Measurements from ENCODE around the gene PIGT.

DNA sequence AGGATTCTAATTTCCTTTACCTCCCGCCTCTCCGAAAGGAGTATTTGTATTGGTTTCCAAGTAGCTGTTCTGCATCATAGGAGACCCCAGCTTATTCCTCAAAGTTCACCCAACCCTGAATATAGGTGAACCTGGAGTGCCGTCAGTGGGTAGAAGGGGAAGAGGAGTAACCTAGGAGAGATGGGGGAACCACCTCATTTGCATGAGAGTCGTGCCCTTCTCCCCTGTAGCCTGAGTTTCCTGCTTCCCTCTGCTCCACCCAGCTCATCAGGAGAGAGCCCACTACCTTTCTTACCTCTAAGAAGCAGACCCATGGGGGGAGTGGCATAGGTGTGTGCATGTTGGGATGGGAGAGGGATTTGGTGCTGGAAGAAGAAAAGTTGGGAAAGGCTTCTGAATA, 36.3 kb downstream of the PIGT start:
- TF ChIP-seq, protein P1, sequence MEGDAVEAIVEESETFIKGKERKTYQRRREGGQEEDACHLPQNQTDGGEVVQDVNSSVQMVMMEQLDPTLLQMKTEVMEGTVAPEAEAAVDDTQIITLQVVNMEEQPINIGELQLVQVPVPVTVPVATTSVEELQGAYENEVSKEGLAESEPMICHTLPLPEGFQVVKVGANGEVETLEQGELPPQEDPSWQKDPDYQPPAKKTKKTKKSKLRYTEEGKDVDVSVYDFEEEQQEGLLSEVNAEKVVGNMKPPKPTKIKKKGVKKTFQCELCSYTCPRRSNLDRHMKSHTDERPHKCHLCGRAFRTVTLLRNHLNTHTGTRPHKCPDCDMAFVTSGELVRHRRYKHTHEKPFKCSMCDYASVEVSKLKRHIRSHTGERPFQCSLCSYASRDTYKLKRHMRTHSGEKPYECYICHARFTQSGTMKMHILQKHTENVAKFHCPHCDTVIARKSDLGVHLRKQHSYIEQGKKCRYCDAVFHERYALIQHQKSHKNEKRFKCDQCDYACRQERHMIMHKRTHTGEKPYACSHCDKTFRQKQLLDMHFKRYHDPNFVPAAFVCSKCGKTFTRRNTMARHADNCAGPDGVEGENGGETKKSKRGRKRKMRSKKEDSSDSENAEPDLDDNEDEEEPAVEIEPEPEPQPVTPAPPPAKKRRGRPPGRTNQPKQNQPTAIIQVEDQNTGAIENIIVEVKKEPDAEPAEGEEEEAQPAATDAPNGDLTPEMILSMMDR (IDR thresholded peaks at IDR 0.05), result no peak
- no peak for TF ChIP-seq POLR2A (IDR thresholded peaks at IDR 0.05)

Measured in uterus (tissue), 2 donors.